ENCODE results near the gene ZDHHC14. TPM values are rescaled to one million over a fixed set of nuclear protein-coding genes. Genes with fewer than 3 reads are reported as not detected.
"Not testable (repeated sequence)": the region's sequence is repeated elsewhere in the genome, so short reads cannot be mapped to it uniquely, and the experiment has no call there.

ZDHHC14 gene
- total and polyA plus RNA-seq, 2 experiments from 2014 or later = 3.0 to 7.4 TPM

GRCh38 chr6:157393669-157394327, 12.8 kb downstream of the ZDHHC14 start (continued):
- TF ChIP-seq CTCF (conservative IDR thresholded peaks at IDR 0.05; ENCODE audit: low read depth in 2 of 2) (no peak), EZH2 (IDR thresholded peaks at IDR 0.05; ENCODE audit: low read depth, unreplicated experiment) (no peak), REST (IDR thresholded peaks at IDR 0.05; ENCODE audit: unreplicated experiment) (no peak), EZH2phosphoT487 (IDR thresholded peaks at IDR 0.05; ENCODE audit: unreplicated experiment) (no peak), STAT1 (IDR thresholded peaks at IDR 0.05; ENCODE audit: unreplicated experiment) (no peak)

GRCh38 chr6:157395199-157395598, 14.2 kb downstream of the ZDHHC14 start:
- H3K4me3 Mint-ChIP-seq; H3K9me3 Mint-ChIP-seq; H3K27me3 Mint-ChIP-seq (ENCODE audit: insufficient read depth, low read depth, poor library complexity); H3F3A ChIP-seq (replicated peaks; ENCODE audit: low read depth); ATAC-seq; H3K4me3 ChIP-seq; H2AFZ ChIP-seq; H4K20me1 ChIP-seq (replicated peaks; ENCODE audit: insufficient read depth); H3K27ac ChIP-seq (ENCODE audit: low read depth); H3K36me3 ChIP-seq (ENCODE audit: insufficient read depth); H3K9me2 ChIP-seq (ENCODE audit: insufficient read depth); H3K79me2 ChIP-seq (replicated peaks; ENCODE audit: insufficient read depth); DNase-seq (ENCODE audit: low spot score); H3K27ac Mint-ChIP-seq; H3K4me2 ChIP-seq; H3K4me1 ChIP-seq (ENCODE audit: insufficient read depth); H3K27me3 ChIP-seq (ENCODE audit: insufficient read depth): not testable (repeated sequence)
- H3K4me1 Mint-ChIP-seq = peaks cover 15% of the 10 kb centered on the region
- peaks cover 12% of the 10 kb centered on the region; the same call in 2 of the 3 replicates for H3K36me3 Mint-ChIP-seq (ENCODE audit: low read depth)

- H3K4me1 Mint-ChIP-seq = peaks cover 20% of the 10 kb centered on the region
- Histone ChIP-seq H3K36me3 (ENCODE audit: insufficient read depth) (no peaks in the 10 kb centered on the region), H3K27ac (ENCODE audit: low read depth) (no peak overlapping the region), H3K4me3 (no peak overlapping the region), H3K4me2 (no peak overlapping the region), H3K79me2 (replicated peaks; ENCODE audit: insufficient read depth) (no peaks in the 10 kb centered on the region), H3F3A (replicated peaks; ENCODE audit: low read depth) (no peaks in the 10 kb centered on the region), H3K4me1 (ENCODE audit: insufficient read depth) (0 out of 2 replicates have a peak, but pooled peaks cover 4% of the 10 kb centered on the region), H4K20me1 (replicated peaks; ENCODE audit: insufficient read depth) (no peaks in the 10 kb centered on the region), H3K27me3 (ENCODE audit: insufficient read depth) (no peaks in the 10 kb centered on the region), H3K9me2 (ENCODE audit: insufficient read depth) (no peaks in the 10 kb centered on the region), H2AFZ (no peak overlapping the region)
- peaks cover 5% of the 10 kb centered on the region for H3K27me3 Mint-ChIP-seq (ENCODE audit: insufficient read depth, low read depth, poor library complexity)
- peaks cover 2% of the 10 kb centered on the region; the same call in 2 of the 3 replicates for H3K9me3 Mint-ChIP-seq
- peaks cover 6% of the 10 kb centered on the region; the same call in 2 of the 3 replicates for H3K36me3 Mint-ChIP-seq (ENCODE audit: low read depth)
- H3K4me3 Mint-ChIP-seq = no peak overlapping the region
- DNase-seq (ENCODE audit: low spot score) = no peak
- no peak for ATAC-seq
- H3K27ac Mint-ChIP-seq = no peak overlapping the region
- TF ChIP-seq ZNF114 (CRISPR knock-in tag; IDR thresholded peaks at IDR 0.05) (no peak), ETS1 (IDR thresholded peaks at IDR 0.05) (no peak), CREB1 (CRISPR knock-in tag; IDR thresholded peaks at IDR 0.05; ENCODE audit: low read depth) (no peak), EZH2phosphoT487 (IDR thresholded peaks at IDR 0.05; ENCODE audit: unreplicated experiment) (no peak), NANOG (IDR thresholded peaks at IDR 0.05; ENCODE audit: borderline replicate concordance) (no peak)
Observed at GRCh38 chr6:157396026-157396425, 15.0 kb downstream of the ZDHHC14 start.
